OCI-LY3 (cell line): Measurements from ENCODE around the gene NSD1.

Experiments used
- CTCF ChIP-seq: fragments of 200-600, 300-600 bp; sonication (generic); IDR thresholded peaks from 2 replicates; pipeline ENCODE4 v1.5.1; 2014; ENCODE audit warnings: antibody characterized with exemption, low read length, low read depth
- EZH2phosphoT487 ChIP-seq: fragments of 200-600 bp; shearing (Covaris generic); IDR thresholded peaks from 2 replicates; pipeline ENCODE4 v1.6.1; 2018; ENCODE audit warnings: antibody characterized with exemption, mixed run types, low read depth

GRCh38 chr5:177109810-177110209, 23.8 kb upstream of the NSD1 start:
- TF ChIP-seq CTCF, result no peak
- no peak for TF ChIP-seq EZH2phosphoT487
